Fibroblast of villous mesenchyme (primary cell): ENCODE results near the gene PIK3R5. TPM values are rescaled to one million over a fixed set of nuclear protein-coding genes. Genes with fewer than 3 reads are reported as not detected.

ENCODE experiments used
- DNase-seq: peaks from one replicate; pipeline ENCODE4 v3.0.0-alpha.2; 2010; ENCODE audit warnings: low read depth
- H3K4me3 ChIP-seq: 2 replicates; pipeline ENCODE4 v1.5.1; 2011; ENCODE audit warnings: low read depth, mild to moderate bottlenecking, low read length
- total RNA-seq: library from RNA; depleted of rRNA; stranded (reverse); fragments of >200 nt; gene quantifications from 2 replicates; pipeline ENCODE4 v1.2.3, GENCODE V29; 2012
- TF ChIP-seq, protein P1 (sequence below): IDR thresholded peaks from 2 replicates; pipeline ENCODE4 v1.5.1; 2012; ENCODE audit warnings: low read depth, mild to moderate bottlenecking, low read length; ENCODE audit not compliant: insufficient read depth

PIK3R5 gene
- total RNA-seq, 1 donor: not detected

DNA sequence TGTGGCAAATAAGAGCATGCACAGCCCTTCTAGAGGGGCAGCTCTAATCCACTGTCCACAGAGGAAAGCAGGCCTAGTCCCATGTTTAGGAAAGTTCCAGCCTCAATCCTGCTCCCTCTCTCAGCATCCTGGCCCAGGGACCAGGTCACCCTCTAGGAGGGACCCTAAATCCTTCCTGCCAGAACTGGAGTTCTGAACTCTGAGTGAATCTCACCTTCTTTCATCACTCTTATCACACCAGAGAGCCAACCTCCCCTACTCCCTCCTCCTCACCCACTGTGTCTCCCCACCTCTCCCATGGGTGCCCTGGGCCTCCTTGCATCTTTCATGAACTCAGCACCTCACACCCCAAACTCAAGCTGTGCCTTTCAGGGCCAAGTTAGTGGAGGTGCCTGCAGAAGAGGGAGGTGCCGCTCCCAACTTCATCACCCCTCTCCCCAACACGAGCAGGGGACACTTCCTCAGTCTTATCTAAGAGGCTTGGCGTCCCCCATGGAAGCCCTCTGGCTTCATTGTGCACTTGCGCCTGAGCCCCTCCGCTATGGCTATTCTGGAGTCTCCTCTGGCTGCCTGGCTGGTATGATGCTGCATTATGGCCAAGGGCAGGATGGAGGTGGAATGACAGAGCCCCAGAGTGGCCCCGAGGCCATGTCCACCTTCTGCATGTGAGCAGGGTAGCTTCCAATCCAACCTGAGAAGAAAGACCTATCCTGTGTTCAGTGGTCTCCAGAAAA, 129.7 kb downstream of the PIK3R5 start:
- TF ChIP-seq, protein P1, sequence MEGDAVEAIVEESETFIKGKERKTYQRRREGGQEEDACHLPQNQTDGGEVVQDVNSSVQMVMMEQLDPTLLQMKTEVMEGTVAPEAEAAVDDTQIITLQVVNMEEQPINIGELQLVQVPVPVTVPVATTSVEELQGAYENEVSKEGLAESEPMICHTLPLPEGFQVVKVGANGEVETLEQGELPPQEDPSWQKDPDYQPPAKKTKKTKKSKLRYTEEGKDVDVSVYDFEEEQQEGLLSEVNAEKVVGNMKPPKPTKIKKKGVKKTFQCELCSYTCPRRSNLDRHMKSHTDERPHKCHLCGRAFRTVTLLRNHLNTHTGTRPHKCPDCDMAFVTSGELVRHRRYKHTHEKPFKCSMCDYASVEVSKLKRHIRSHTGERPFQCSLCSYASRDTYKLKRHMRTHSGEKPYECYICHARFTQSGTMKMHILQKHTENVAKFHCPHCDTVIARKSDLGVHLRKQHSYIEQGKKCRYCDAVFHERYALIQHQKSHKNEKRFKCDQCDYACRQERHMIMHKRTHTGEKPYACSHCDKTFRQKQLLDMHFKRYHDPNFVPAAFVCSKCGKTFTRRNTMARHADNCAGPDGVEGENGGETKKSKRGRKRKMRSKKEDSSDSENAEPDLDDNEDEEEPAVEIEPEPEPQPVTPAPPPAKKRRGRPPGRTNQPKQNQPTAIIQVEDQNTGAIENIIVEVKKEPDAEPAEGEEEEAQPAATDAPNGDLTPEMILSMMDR: no peak

DNA sequence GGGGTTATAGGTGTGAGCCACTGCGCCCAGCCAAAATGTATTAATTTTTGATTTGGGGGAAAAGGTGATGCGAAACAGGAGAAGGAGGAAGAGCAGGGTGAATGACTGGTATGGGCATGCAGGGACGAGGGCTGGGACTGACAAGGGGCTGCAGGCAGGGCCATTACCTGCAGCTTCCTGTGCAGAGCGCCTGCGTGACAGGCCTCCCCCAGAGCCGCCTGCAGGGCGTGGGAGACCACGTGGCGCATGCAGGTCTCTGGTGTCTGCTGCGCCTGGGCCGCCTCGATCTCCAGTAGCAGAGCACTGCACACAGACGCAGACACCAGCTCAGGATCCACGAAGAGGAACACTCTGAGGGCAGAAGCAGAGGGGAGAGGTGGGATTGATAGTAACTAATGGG, 130.4 kb downstream of the PIK3R5 start:
- DNase-seq: no peak

More for the DNA sequence above, 129.7 kb downstream of the PIK3R5 start:
- DNase-seq: no peak
- H3K4me3 ChIP-seq: no peak overlapping the region

DNA sequence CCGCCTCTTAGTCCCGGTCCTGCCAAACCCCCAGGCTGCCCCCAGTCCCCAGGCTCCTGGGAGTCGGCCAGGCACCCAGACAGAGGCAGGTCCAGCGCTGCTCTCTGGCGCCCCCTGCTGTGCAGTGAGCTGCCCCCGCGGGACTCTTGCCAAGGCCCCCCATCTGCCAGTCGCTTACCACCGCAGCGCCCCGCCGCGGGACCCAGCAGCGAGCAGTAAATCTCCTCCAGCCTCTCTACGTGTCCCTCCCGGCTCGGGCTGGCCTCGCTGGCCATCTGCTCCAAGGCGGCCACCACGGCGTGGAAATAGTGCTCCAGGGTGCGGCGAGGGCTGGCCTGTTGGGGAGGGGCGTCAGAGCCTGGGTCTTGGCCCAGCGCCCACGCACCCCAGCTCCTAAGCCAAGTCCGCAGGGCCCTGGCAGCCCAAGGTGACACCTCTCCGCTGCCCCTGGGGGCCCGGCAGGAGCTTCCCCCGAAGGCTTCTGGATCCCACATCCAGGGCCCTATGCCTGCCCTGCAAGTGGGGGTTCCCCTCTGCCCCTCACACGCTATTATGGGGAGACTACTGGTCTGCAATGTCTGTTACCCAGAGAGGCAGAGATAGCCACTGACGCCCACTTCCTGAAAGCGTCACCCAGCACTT, 132.7 kb downstream of the PIK3R5 start:
- TF ChIP-seq, protein P1: peak; percentile 32
- no peak overlapping the region for H3K4me3 ChIP-seq
- no peak for DNase-seq

More for the DNA sequence above, 130.4 kb downstream of the PIK3R5 start:
- TF ChIP-seq, protein P1: no peak
- no peak overlapping the region for H3K4me3 ChIP-seq

DNA sequence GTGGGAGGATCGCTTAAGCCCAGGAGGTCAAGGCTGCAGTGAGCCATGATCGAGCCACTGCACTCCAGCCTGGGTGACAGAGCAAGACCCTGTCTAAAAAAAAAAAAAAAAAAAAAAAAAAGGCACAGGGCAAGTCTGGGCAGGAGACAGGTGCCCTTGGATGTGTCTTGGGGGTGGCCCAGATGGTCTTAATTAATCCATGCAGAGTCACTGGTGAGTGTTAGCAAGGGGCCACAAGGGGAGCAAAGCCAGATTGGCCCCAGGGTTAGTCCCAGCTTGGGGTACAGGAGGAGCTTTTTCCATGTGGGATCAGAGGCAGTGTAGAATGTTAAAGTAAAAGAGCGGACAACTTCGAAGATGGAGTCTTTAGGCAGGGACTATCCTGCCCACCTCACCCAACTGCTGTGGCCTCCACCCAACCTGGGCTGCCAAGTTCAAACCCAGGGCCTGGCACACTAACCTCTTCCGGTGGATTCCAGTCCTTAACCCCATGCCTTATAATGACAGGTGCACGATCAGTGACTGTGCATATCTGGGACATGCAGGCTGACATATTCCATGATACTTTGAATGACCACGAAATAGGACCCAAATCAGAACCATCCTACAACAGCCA, 134.2 kb downstream of the PIK3R5 start:
- H3K4me3 ChIP-seq: no peak overlapping the region
- DNase-seq: no peak
- TF ChIP-seq, protein P1: no peak

DNA sequence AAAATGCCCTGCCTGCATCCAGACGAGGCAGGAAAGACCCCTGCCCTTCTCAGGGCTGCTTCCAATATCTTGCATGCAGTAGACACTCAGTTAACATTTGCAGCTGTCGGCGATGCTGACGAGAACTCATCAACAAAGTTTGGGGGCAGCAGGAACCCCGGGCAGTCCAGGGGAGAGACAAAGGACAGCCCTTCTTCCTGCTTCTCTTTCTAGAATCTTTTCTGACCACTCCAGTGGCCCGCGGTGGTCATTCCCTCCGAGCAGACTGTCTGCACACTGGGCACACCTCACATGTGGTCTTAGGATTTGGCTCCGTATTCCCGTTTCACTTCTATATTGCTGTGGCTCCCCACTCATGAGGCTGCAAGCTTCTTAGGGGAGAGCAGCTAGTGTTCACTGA, 135.4 kb downstream of the PIK3R5 start:
- no peak overlapping the region for H3K4me3 ChIP-seq
- no peak for DNase-seq
- TF ChIP-seq, protein P1: no peak

DNA sequence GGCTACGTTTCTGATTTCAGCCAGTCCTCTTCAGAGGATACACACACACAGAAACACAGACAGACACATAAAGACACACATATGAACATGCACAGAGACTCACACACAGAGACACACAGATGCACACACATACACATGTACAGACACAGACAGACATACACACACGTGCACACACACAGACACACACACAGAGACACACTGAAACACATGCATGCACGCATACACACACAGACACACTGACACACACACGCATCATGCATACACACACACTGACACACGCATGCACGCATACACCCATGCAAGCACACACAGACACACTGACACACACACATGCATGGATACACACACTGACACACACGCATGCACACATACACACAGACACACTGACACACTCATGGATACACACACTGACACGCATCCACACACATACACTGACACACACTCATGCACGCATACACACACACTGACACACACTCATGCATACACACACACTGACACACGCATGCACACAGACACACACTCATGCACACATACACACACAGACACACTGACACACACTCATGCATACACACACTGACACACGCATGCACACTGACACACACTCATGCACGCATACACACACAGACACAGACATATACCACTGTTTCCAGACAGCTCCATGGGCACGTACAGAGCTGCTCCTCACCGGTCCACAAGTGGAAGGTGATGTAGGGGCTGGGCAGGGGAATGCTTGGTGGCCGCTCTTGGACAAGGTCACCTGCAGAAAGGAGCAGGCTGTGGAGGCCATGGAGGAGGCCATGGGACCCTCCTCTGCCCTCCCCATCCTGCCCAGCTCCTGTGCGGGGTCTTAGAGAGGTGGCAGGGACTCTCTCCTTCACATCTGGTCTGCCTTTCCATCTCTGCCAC, 136.2 kb downstream of the PIK3R5 start:
- no peak for DNase-seq
- no peak overlapping the region for H3K4me3 ChIP-seq
- TF ChIP-seq, protein P1: no peak
